SU-DHL-6 (cell line): ENCODE measurements around the gene PDGFC.

ENCODE experiments used
- H2AFZ ChIP-seq: fragments of 200-600 bp; sonication (generic); 2 replicates; pipeline ENCODE4 v1.6.1; 2014; ENCODE audit warnings: low read depth, mild to moderate bottlenecking, moderate library complexity, mixed read lengths, antibody characterized with exemption, low read length; ENCODE audit not compliant: severe bottlenecking
- H3F3A ChIP-seq: fragments of 200-600 bp; shearing (Covaris generic); 2 replicates; pipeline ENCODE4 v1.6.0; 2016; ENCODE audit warnings: antibody characterized with exemption, mild to moderate bottlenecking; ENCODE audit not compliant: insufficient read depth
- H3K27ac ChIP-seq: fragments of 200-600 bp; sonication (generic); 2 replicates; pipeline ENCODE4 v1.5.1; 2016; ENCODE audit warnings: low read depth, mild to moderate bottlenecking, low read length, moderate library complexity, mixed read lengths
- H3K27me3 ChIP-seq: fragments of 200-600 bp; sonication (generic), shearing (Covaris generic); 2 replicates; pipeline ENCODE4 v1.6.0; 2014; ENCODE audit warnings: mild to moderate bottlenecking, low read length
- H3K36me3 ChIP-seq: fragments of 200-600 bp; sonication (generic); 2 replicates; pipeline ENCODE4 v1.6.1; 2014; ENCODE audit warnings: mild to moderate bottlenecking, low read length, mixed read lengths
- H3K4me2 ChIP-seq: fragments of 300-600, 200-600 bp; shearing (Covaris generic), sonication (generic); 2 replicates; pipeline ENCODE4 v1.6.0; 2014; ENCODE audit warnings: low read length, low read depth, mild to moderate bottlenecking; ENCODE audit not compliant: poor library complexity, severe bottlenecking
- H3K4me3 ChIP-seq: fragments of 200-600 bp; sonication (generic); 2 replicates; pipeline ENCODE4 v1.5.1; 2014; ENCODE audit warnings: antibody characterized with exemption, low read length, mild to moderate bottlenecking, mixed read lengths; ENCODE audit not compliant: insufficient read depth, poor library complexity, severe bottlenecking
- H3K79me2 ChIP-seq: fragments of 200-600 bp; sonication (generic); 2 replicates; pipeline ENCODE4 v1.6.1; 2014; ENCODE audit warnings: mild to moderate bottlenecking, low read length, moderate library complexity; ENCODE audit not compliant: insufficient read depth
- H3K9ac ChIP-seq: fragments of 200-600 bp; sonication (generic); 2 replicates; pipeline ENCODE4 v1.7.0; 2014; ENCODE audit warnings: mild to moderate bottlenecking, low read length
- H3K9me2 ChIP-seq: fragments of 200-600 bp; sonication (generic); replicated peaks from 2 replicates; pipeline ENCODE4 v1.6.1; 2014; ENCODE audit warnings: low read length; ENCODE audit not compliant: insufficient read depth
- H3K9me3 ChIP-seq: fragments of 200-600 bp; sonication (generic); 2 replicates; pipeline ENCODE4 v1.6.1; 2014; ENCODE audit warnings: low read length, mixed read lengths; ENCODE audit not compliant: insufficient read depth
- H4K20me1 ChIP-seq: fragments of 200-600 bp; sonication (generic); 2 replicates; pipeline ENCODE4 v1.6.1; 2014; ENCODE audit warnings: low read depth, mild to moderate bottlenecking, antibody characterized with exemption, low read length, moderate library complexity, mixed read lengths
- EZH2phosphoT487 ChIP-seq: fragments of 200-600 bp; sonication (generic), shearing (Covaris generic); conservative IDR thresholded peaks from 2 replicates; pipeline ENCODE4 v1.6.1; 2018; ENCODE audit warnings: mild to moderate bottlenecking, antibody characterized with exemption, low read length, moderate library complexity, mixed read lengths
- TF ChIP-seq, protein P1 (sequence below): fragments of 200-600 bp; sonication (generic); IDR thresholded peaks from one replicate; pipeline ENCODE4 v1.5.1; 2017; ENCODE audit warnings: antibody characterized with exemption, mild to moderate bottlenecking, low read length, moderate library complexity; ENCODE audit not compliant: insufficient read depth, poor library complexity, severe bottlenecking

PDGFC gene

DNA sequence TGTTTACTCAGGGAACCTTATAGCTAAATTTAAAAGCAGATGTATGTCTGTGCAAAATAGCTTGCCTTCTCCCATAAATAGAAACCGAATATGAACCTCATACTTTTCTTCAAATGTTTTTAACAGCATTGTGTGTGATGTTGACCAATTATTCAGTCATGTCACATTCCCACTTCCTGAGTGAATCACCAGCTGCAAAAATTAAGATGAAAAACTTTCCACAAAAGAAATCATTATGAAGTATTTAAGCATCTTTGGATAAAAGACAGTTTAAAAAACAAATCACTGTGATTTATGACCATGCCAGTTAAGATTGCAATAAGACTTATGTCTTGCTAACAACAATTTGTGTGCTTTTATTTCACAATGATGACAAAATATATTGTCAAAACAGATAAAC lies 220.1 kb downstream of the PDGFC start:
- Histone ChIP-seq H3K79me2 (no peaks in the 10 kb centered on the region), H3K9me2 (no peaks in the 10 kb centered on the region; the same call in 1 of the 2 replicates), H3K36me3 (no peaks in the 10 kb centered on the region), H3K9me3 (no peaks in the 10 kb centered on the region), H4K20me1 (no peaks in the 10 kb centered on the region), H3F3A (no peaks in the 10 kb centered on the region), H3K9ac (no peak overlapping the region), H3K4me2 (no peak overlapping the region), H3K4me3 (no peak overlapping the region), H2AFZ (no peak overlapping the region), H3K27me3 (no peaks in the 10 kb centered on the region), H3K27ac (no peak overlapping the region)
- TF ChIP-seq, protein P1, sequence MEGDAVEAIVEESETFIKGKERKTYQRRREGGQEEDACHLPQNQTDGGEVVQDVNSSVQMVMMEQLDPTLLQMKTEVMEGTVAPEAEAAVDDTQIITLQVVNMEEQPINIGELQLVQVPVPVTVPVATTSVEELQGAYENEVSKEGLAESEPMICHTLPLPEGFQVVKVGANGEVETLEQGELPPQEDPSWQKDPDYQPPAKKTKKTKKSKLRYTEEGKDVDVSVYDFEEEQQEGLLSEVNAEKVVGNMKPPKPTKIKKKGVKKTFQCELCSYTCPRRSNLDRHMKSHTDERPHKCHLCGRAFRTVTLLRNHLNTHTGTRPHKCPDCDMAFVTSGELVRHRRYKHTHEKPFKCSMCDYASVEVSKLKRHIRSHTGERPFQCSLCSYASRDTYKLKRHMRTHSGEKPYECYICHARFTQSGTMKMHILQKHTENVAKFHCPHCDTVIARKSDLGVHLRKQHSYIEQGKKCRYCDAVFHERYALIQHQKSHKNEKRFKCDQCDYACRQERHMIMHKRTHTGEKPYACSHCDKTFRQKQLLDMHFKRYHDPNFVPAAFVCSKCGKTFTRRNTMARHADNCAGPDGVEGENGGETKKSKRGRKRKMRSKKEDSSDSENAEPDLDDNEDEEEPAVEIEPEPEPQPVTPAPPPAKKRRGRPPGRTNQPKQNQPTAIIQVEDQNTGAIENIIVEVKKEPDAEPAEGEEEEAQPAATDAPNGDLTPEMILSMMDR: no peak
- TF ChIP-seq EZH2phosphoT487: no peak

GRCh38 chr4:156749426-156750403 lies 221.9 kb downstream of the PDGFC start:
- TF ChIP-seq, protein P1: no peak
- TF ChIP-seq EZH2phosphoT487: no peak
- Histone ChIP-seq H3K36me3 (no peaks in the 10 kb centered on the region), H3K27me3 (no peaks in the 10 kb centered on the region), H4K20me1 (no peaks in the 10 kb centered on the region), H3K9me2 (no peaks in the 10 kb centered on the region; the same call in 1 of the 2 replicates), H3K9me3 (no peaks in the 10 kb centered on the region), H3K4me2 (no peak overlapping the region), H3K27ac (no peak overlapping the region), H2AFZ (no peak overlapping the region), H3F3A (no peaks in the 10 kb centered on the region), H3K9ac (no peak overlapping the region), H3K79me2 (no peaks in the 10 kb centered on the region), H3K4me3 (no peak overlapping the region)

GRCh38 chr4:156746111-156746510 lies 225.5 kb downstream of the PDGFC start:
- H3K9ac ChIP-seq: no peak overlapping the region
- H3K4me2 ChIP-seq: no peak overlapping the region
- H3K4me3 ChIP-seq: no peak overlapping the region
- H3K79me2 ChIP-seq: no peaks in the 10 kb centered on the region
- TF ChIP-seq, protein P1: no peak
- TF ChIP-seq EZH2phosphoT487: no peak
- H3K27me3 ChIP-seq: no peaks in the 10 kb centered on the region
- H3K9me3 ChIP-seq: no peaks in the 10 kb centered on the region
- H2AFZ ChIP-seq: no peak overlapping the region
- H3K27ac ChIP-seq: no peak overlapping the region
- H4K20me1 ChIP-seq: no peaks in the 10 kb centered on the region
- no peaks in the 10 kb centered on the region; the same call in 1 of the 2 replicates for H3K9me2 ChIP-seq
- no peaks in the 10 kb centered on the region for H3K36me3 ChIP-seq
- H3F3A ChIP-seq: no peaks in the 10 kb centered on the region
